Neural progenitor cell (in vitro differentiated cells): Measurements from ENCODE around the gene PCED1A. TPM values are rescaled to one million over a fixed set of nuclear protein-coding genes. Genes with fewer than 3 reads are reported as not detected.
A peak's percentile ranks its signal among the peaks of the same experiment; 100 is the strongest.

ENCODE experiments used
- DNase-seq: peaks from one replicate; pipeline ENCODE4 v3.0.0-alpha.2; 2016; ENCODE audit warnings: low spot score
- H2AFZ ChIP-seq: fragments of 200-600 bp; sonication (generic); replicated peaks from 2 replicates; pipeline ENCODE4 v1.6.1; 2016; ENCODE audit warnings: antibody characterized with exemption
- H3F3A ChIP-seq: fragments of 200-600 bp; sonication (generic); 2 replicates; pipeline ENCODE4 v1.6.1; 2016; ENCODE audit warnings: antibody characterized with exemption, low read depth
- H3K27ac ChIP-seq: fragments of 200-600 bp; sonication (generic); 2 replicates; pipeline ENCODE4 v1.5.1; 2016; ENCODE audit warnings: mild to moderate bottlenecking
- H3K27me3 ChIP-seq: fragments of 200-600 bp; sonication (generic); 2 replicates; pipeline ENCODE4 v1.6.1; 2016; ENCODE audit warnings: mild to moderate bottlenecking, moderate library complexity
- H3K36me3 ChIP-seq: fragments of 200-600 bp; sonication (generic); 2 replicates; pipeline ENCODE4 v1.5.1; 2016
- H3K4me1 ChIP-seq: fragments of 200-600 bp; sonication (generic); 2 replicates; pipeline ENCODE4 v1.6.1; 2016; ENCODE audit warnings: mixed run types
- H3K4me2 ChIP-seq: fragments of 200-600 bp; sonication (generic); 2 replicates; pipeline ENCODE4 v1.6.1; 2016
- H3K4me3 ChIP-seq: fragments of 200-600 bp; sonication (generic); 2 replicates; pipeline ENCODE4 v1.5.1; 2016
- H3K79me2 ChIP-seq: fragments of 200-600 bp; sonication (generic); 2 replicates; pipeline ENCODE4 v1.6.1; 2016; ENCODE audit warnings: low read depth
- H3K9ac ChIP-seq: fragments of 200-600 bp; sonication (generic); 2 replicates; pipeline ENCODE4 v1.6.1; 2016
- H3K9me3 ChIP-seq: fragments of 200-600 bp; sonication (generic); 2 replicates; pipeline ENCODE4 v1.5.1; 2016; ENCODE audit warnings: low read depth
- H4K20me1 ChIP-seq: fragments of 200-600 bp; sonication (generic); 2 replicates; pipeline ENCODE4 v1.6.1; 2016; ENCODE audit warnings: low read depth
- H3K27ac Mint-ChIP-seq: 3 replicates; pipeline ENCODE4 v1.8.0; 2021; ENCODE audit warnings: mixed read lengths
- H3K27me3 Mint-ChIP-seq: 2 replicates; pipeline ENCODE4 v1.8.0; 2022; ENCODE audit warnings: low read depth, mild to moderate bottlenecking, inconsistent platforms, moderate library complexity, mixed read lengths; ENCODE audit not compliant: insufficient read depth
- H3K36me3 Mint-ChIP-seq: 3 replicates; pipeline ENCODE4 v1.8.0; 2021; ENCODE audit warnings: mixed read lengths
- H3K4me1 Mint-ChIP-seq: 3 replicates; pipeline ENCODE4 v1.8.0; 2021; ENCODE audit warnings: mixed read lengths
- H3K4me3 Mint-ChIP-seq: 3 replicates; pipeline ENCODE4 v1.8.0; 2021; ENCODE audit warnings: mild to moderate bottlenecking, moderate library complexity, mixed read lengths
- H3K9me3 Mint-ChIP-seq: 3 replicates; pipeline ENCODE4 v1.8.0; 2020; ENCODE audit warnings: mixed read lengths
- EZH2 ChIP-seq: fragments of 200-600 bp; sonication (generic); IDR thresholded peaks from 2 replicates; pipeline ENCODE4 v1.6.1; 2017; ENCODE audit warnings: antibody characterized with exemption, mild to moderate bottlenecking, moderate library complexity
- EZH2phosphoT487 ChIP-seq: fragments of 200-600 bp; sonication (generic); IDR thresholded peaks from 2 replicates; pipeline ENCODE4 v1.6.1; 2017; ENCODE audit warnings: antibody characterized with exemption
- total RNA-seq: library from RNA; depleted of rRNA; stranded (reverse); fragments of >200 nt; gene quantifications from 2 replicates; pipeline ENCODE4 v1.2.3, GENCODE V29; 2015; ENCODE audit warnings: low replicate concordance
- TF ChIP-seq, protein P1 (sequence below): fragments of 200-600 bp; sonication (generic); IDR thresholded peaks from 2 replicates; pipeline ENCODE4 v1.5.1; 2017; ENCODE audit warnings: antibody characterized with exemption, mild to moderate bottlenecking

Gene PCED1A
- total RNA-seq, 1 donor from 2014 or later = 14.6 TPM

DNA sequence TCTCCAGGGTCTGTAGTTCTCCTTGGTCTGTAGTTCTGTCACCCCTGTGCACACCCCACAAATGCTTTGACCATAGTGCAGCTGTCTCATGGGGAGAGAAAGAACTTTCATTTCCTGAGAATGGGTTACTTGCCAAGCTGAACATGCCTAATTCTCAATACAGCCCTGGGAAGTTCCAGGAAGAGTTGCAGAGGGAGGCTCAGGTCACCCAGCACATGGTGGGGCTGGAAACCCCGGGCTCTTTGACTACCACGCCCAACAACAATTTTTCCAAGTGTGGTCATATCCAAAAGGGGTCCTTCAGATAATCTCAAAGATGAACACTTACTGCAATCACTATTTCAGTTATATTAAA, 30.6 kb upstream of the PCED1A start:
- Histone ChIP-seq H3K9ac (no peak overlapping the region), H3K27me3 (peaks cover 24% of the 10 kb centered on the region), H2AFZ (no peak overlapping the region), H3K4me2 (peak overlapping the region; percentile 53), H3F3A (peaks cover 25% of the 10 kb centered on the region), H3K4me3 (no peak overlapping the region), H3K4me1 (peaks cover 19% of the 10 kb centered on the region), H3K79me2 (peaks cover 25% of the 10 kb centered on the region), H3K9me3 (no peaks in the 10 kb centered on the region), H3K27ac (no peak overlapping the region), H3K36me3 (no peaks in the 10 kb centered on the region), H4K20me1 (peaks cover 20% of the 10 kb centered on the region)
- TF ChIP-seq EZH2phosphoT487 (no peak), EZH2 (no peak)
- TF ChIP-seq, protein P1, sequence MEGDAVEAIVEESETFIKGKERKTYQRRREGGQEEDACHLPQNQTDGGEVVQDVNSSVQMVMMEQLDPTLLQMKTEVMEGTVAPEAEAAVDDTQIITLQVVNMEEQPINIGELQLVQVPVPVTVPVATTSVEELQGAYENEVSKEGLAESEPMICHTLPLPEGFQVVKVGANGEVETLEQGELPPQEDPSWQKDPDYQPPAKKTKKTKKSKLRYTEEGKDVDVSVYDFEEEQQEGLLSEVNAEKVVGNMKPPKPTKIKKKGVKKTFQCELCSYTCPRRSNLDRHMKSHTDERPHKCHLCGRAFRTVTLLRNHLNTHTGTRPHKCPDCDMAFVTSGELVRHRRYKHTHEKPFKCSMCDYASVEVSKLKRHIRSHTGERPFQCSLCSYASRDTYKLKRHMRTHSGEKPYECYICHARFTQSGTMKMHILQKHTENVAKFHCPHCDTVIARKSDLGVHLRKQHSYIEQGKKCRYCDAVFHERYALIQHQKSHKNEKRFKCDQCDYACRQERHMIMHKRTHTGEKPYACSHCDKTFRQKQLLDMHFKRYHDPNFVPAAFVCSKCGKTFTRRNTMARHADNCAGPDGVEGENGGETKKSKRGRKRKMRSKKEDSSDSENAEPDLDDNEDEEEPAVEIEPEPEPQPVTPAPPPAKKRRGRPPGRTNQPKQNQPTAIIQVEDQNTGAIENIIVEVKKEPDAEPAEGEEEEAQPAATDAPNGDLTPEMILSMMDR = no peak
- H3K27ac Mint-ChIP-seq = peak overlapping the region; percentile 25
- H3K36me3 Mint-ChIP-seq = peaks cover 2% of the 10 kb centered on the region
- H3K4me3 Mint-ChIP-seq = peak overlapping the region; percentile 27
- no peak for DNase-seq
- no peaks in the 10 kb centered on the region for H3K9me3 Mint-ChIP-seq
- peaks cover 42% of the 10 kb centered on the region for H3K4me1 Mint-ChIP-seq
- H3K27me3 Mint-ChIP-seq = peaks cover 8% of the 10 kb centered on the region

DNA sequence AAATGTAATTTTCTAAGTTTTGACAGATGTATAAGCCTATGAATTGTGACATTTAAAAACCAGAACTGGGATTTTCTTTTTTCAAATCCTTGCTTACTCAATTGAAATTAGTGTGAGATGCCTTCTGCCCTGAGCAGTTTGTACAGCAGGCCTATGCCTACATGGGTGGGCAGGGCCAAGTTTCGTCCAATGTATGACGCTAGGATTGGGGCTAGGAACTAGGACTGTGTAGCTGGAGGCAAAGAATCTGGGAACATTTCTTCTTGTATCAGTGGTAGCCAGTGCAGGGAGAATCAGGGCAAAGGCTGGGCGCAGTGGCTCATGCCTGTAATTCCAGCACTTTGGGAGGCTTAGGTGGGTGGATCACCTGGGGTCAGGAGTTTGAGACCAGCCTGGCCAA, 28.9 kb upstream of the PCED1A start:
- Histone ChIP-seq H3K4me1 (peaks cover 12% of the 10 kb centered on the region), H4K20me1 (peaks cover 3% of the 10 kb centered on the region), H3K9ac (no peak overlapping the region), H3K36me3 (no peaks in the 10 kb centered on the region), H3F3A (peaks cover 25% of the 10 kb centered on the region), H3K27me3 (peaks cover 24% of the 10 kb centered on the region), H3K27ac (no peak overlapping the region), H3K4me3 (no peak overlapping the region), H3K4me2 (no peak overlapping the region), H3K9me3 (no peaks in the 10 kb centered on the region), H2AFZ (no peak overlapping the region), H3K79me2 (peaks cover 8% of the 10 kb centered on the region)
- no peak for DNase-seq
- Mint-ChIP-seq H3K4me3 (peak overlapping the region; percentile 51), H3K27me3 (peaks cover 8% of the 10 kb centered on the region), H3K4me1 (peaks cover 26% of the 10 kb centered on the region), H3K9me3 (no peaks in the 10 kb centered on the region), H3K36me3 (peaks cover 11% of the 10 kb centered on the region), H3K27ac (no peak overlapping the region)
- TF ChIP-seq EZH2 (no peak), EZH2phosphoT487 (no peak)
- TF ChIP-seq, protein P1 = no peak

DNA sequence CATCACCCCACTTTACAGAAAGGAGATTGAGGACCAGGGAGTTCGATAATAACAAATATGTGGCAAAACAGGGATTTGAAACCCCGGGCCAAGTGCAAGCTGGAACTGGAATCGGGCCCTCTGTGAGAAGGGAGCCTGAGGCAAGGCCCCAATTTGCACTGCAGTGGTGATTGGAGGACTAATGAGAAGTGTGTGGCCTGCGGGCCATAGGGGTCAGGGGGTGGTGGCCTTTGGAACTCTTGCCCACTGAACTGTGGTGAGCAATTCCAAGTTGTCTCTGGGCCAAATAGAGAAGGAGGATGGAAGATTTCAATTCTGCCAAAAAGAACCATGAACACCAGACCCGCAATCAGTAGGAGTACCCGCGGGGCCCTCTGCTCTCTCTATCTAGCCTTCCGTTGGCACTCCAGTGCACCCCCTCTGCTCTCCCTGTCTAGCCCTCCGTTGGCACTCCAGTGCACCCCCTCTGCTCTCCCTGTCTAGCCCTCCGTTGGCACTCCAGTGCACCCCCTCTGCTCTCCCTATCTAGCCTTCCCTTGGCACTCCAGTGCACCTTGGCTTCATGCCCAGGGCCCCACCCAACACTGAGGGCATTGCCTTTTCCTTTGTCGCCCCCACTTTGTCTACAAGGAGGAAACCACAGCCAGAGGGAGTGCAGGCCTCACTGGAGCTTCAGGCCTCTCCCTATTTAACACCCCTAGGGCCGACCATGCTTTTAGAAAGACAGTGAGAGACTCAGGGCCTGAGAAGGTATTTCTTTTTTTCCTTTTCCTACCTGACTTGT, 26.8 kb upstream of the PCED1A start:
- Histone ChIP-seq H3K9me3 (no peaks in the 10 kb centered on the region), H3K36me3 (no peaks in the 10 kb centered on the region), H2AFZ (no peak overlapping the region), H3F3A (peaks cover 18% of the 10 kb centered on the region), H3K27ac (no peak overlapping the region), H3K4me2 (no peak overlapping the region), H3K79me2 (no peaks in the 10 kb centered on the region), H3K9ac (no peak overlapping the region), H3K4me1 (peaks cover 11% of the 10 kb centered on the region), H4K20me1 (no peaks in the 10 kb centered on the region), H3K4me3 (no peak overlapping the region), H3K27me3 (peaks cover 16% of the 10 kb centered on the region)
- H3K27ac Mint-ChIP-seq = no peak overlapping the region
- peaks cover 5% of the 10 kb centered on the region for H3K27me3 Mint-ChIP-seq
- H3K9me3 Mint-ChIP-seq = no peaks in the 10 kb centered on the region
- peaks cover 12% of the 10 kb centered on the region for H3K36me3 Mint-ChIP-seq
- TF ChIP-seq EZH2phosphoT487 (no peak), EZH2 (no peak)
- TF ChIP-seq, protein P1 = no peak
- peaks cover 20% of the 10 kb centered on the region for H3K4me1 Mint-ChIP-seq
- no peak overlapping the region for H3K4me3 Mint-ChIP-seq
- no peak for DNase-seq
